H9 (cell line): Measurements from ENCODE around the gene NEK5. TPM values are rescaled to one million over a fixed set of nuclear protein-coding genes. Genes with fewer than 3 reads are reported as not detected.

ENCODE experiments used
- DNase-seq: peaks from one replicate; pipeline ENCODE4 v3.0.0-alpha.2; 2017
- H2AFZ ChIP-seq: one replicate; pipeline ENCODE4 v1.6.1; 2013; ENCODE audit warnings: mild to moderate bottlenecking, low read length, control low read depth, moderate library complexity
- H2AK5ac ChIP-seq: 2 replicates; pipeline ENCODE4 v1.6.1; 2013; ENCODE audit warnings: low read length, control low read depth, mixed read lengths; ENCODE audit not compliant: insufficient read length
- H2BK120ac ChIP-seq: one replicate; pipeline ENCODE4 v1.6.1; 2013; ENCODE audit warnings: low read depth, mild to moderate bottlenecking, low read length, control low read depth, inconsistent platforms; ENCODE audit not compliant: poor library complexity, severe bottlenecking
- H2BK12ac ChIP-seq: 2 replicates; pipeline ENCODE4 v1.6.1; 2013; ENCODE audit warnings: low read length, control low read depth, mixed read lengths, low read depth; ENCODE audit not compliant: insufficient read length
- H2BK15ac ChIP-seq: 2 replicates; pipeline ENCODE4 v1.6.1; 2013; ENCODE audit warnings: low read depth, low read length, control low read depth
- H2BK20ac ChIP-seq: one replicate; pipeline ENCODE4 v1.6.1; 2013; ENCODE audit warnings: low read depth, mild to moderate bottlenecking, low read length, control low read depth, inconsistent platforms; ENCODE audit not compliant: poor library complexity, severe bottlenecking
- H2BK5ac ChIP-seq: 2 replicates; pipeline ENCODE4 v1.6.1; 2013; ENCODE audit warnings: low read length, control low read depth, mixed read lengths; ENCODE audit not compliant: insufficient read length
- H3K14ac ChIP-seq: 2 replicates; pipeline ENCODE4 v1.6.1; 2013; ENCODE audit warnings: low read length, control low read depth; ENCODE audit not compliant: insufficient read depth
- H3K18ac ChIP-seq: 2 replicates; pipeline ENCODE4 v1.6.1; 2013; ENCODE audit warnings: low read depth, mild to moderate bottlenecking, mixed read lengths, low read length, control low read depth; ENCODE audit not compliant: insufficient read length
- H3K23ac ChIP-seq: 2 replicates; pipeline ENCODE4 v1.6.1; 2013; ENCODE audit warnings: low read length, control low read depth, mixed read lengths, low read depth; ENCODE audit not compliant: insufficient read length
- H3K23me2 ChIP-seq: 2 replicates; pipeline ENCODE4 v1.6.1; 2013; ENCODE audit warnings: low read depth, mild to moderate bottlenecking, mixed read lengths, low read length, control low read depth; ENCODE audit not compliant: insufficient read length, poor library complexity, severe bottlenecking
- H3K27ac ChIP-seq: 2 replicates; pipeline ENCODE4 v1.5.1; 2013; ENCODE audit warnings: low read length, control low read depth, mixed read lengths, low read depth; ENCODE audit not compliant: insufficient read length
- H3K27me3 ChIP-seq: 2 replicates; pipeline ENCODE4 v1.6.1; 2013; ENCODE audit warnings: low read length, control low read depth, inconsistent platforms; ENCODE audit not compliant: insufficient read depth
- H3K4ac ChIP-seq: 2 replicates; pipeline ENCODE4 v1.6.1; 2013; ENCODE audit warnings: low read depth, mild to moderate bottlenecking, control low read depth, inconsistent platforms, low read length, moderate library complexity
- H3K4me1 ChIP-seq: 2 replicates; pipeline ENCODE4 v1.6.1; 2013; ENCODE audit warnings: low read length, control low read depth, inconsistent platforms; ENCODE audit not compliant: insufficient read depth
- H3K4me2 ChIP-seq: 2 replicates; pipeline ENCODE4 v1.6.1; 2013; ENCODE audit warnings: low read length, control low read depth, mixed read lengths; ENCODE audit not compliant: insufficient read length, insufficient read depth
- H3K56ac ChIP-seq: 2 replicates; pipeline ENCODE4 v1.6.1; 2013; ENCODE audit warnings: low read depth, mild to moderate bottlenecking, mixed read lengths, low read length, control low read depth; ENCODE audit not compliant: insufficient read length
- H3K79me1 ChIP-seq: 2 replicates; pipeline ENCODE4 v1.6.1; 2013; ENCODE audit warnings: low read depth, mild to moderate bottlenecking, moderate library complexity, low read length, control low read depth, inconsistent platforms; ENCODE audit not compliant: insufficient read depth, poor library complexity, severe bottlenecking
- H3K79me2 ChIP-seq: 2 replicates; pipeline ENCODE4 v1.6.1; 2013; ENCODE audit warnings: low read length, control low read depth, inconsistent platforms; ENCODE audit not compliant: insufficient read depth
- H3K9ac ChIP-seq: 2 replicates; pipeline ENCODE4 v1.6.1; 2013; ENCODE audit warnings: low read length, control low read depth, mixed read lengths; ENCODE audit not compliant: insufficient read length; ENCODE audit errors: extremely low read depth
- H3K9me3 ChIP-seq: one replicate; pipeline ENCODE4 v1.6.1; 2013; ENCODE audit warnings: low read depth, low read length, inconsistent platforms; ENCODE audit not compliant: control insufficient read depth
- H3T11ph ChIP-seq: one replicate; pipeline ENCODE4 v1.6.1; 2013; ENCODE audit warnings: mild to moderate bottlenecking, low read length, control low read depth, inconsistent platforms
- H4K20me1 ChIP-seq: one replicate; pipeline ENCODE4 v1.6.1; 2013; ENCODE audit not compliant: control insufficient read depth, insufficient read length, insufficient read depth
- H4K5ac ChIP-seq: 2 replicates; pipeline ENCODE4 v1.6.1; 2013; ENCODE audit warnings: low read depth, mild to moderate bottlenecking, mixed read lengths, low read length, control low read depth; ENCODE audit not compliant: insufficient read length
- H4K8ac ChIP-seq: replicated peaks from 2 replicates; pipeline ENCODE4 v1.6.1; 2013; ENCODE audit warnings: low read length, control low read depth, mixed read lengths, low read depth; ENCODE audit not compliant: insufficient read length
- H4K91ac ChIP-seq: 2 replicates; pipeline ENCODE4 v1.6.1; 2013; ENCODE audit warnings: low read depth, mild to moderate bottlenecking, moderate library complexity, mixed read lengths, low read length, control low read depth; ENCODE audit not compliant: insufficient read length
- H3K27ac Mint-ChIP-seq, 3 experiments: 2 replicates in 2 of 3; 3 replicates in 1 of 3; pipeline ENCODE4 v1.8.0; 2020 to 2021; ENCODE audit warnings: mixed read lengths in 3 of 3, mild to moderate bottlenecking in 1 of 3, moderate library complexity in 1 of 3
- H3K27me3 Mint-ChIP-seq: 2 replicates; pipeline ENCODE4 v1.8.0; 2021; ENCODE audit warnings: low read depth, mild to moderate bottlenecking, moderate library complexity, mixed read lengths
- H3K36me3 Mint-ChIP-seq, 3 experiments: 2 replicates in 2 of 3; 3 replicates in 1 of 3; pipeline ENCODE4 v1.8.0; 2020 to 2021; ENCODE audit warnings: low read depth in 3 of 3, mixed read lengths in 3 of 3; ENCODE audit not compliant: insufficient read depth in 1 of 3
- H3K4me1 Mint-ChIP-seq, 2 experiments: 2 replicates each; pipeline ENCODE4 v1.8.0; 2020; ENCODE audit warnings: mixed read lengths in 2 of 2
- H3K4me3 Mint-ChIP-seq, 2 experiments: 2 replicates in 1 of 2; 3 replicates in 1 of 2; pipeline ENCODE4 v1.8.0; 2020 to 2021; ENCODE audit warnings: mild to moderate bottlenecking in 2 of 2, mixed read lengths in 2 of 2, moderate library complexity in 1 of 2
- H3K9me3 Mint-ChIP-seq, 2 experiments: 2 replicates in 1 of 2; 3 replicates in 1 of 2; pipeline ENCODE4 v1.8.0; 2020; ENCODE audit warnings: mild to moderate bottlenecking in 2 of 2, mixed read lengths in 2 of 2, moderate library complexity in 1 of 2
- CTCF ChIP-seq: fragments of 200-600 bp; sonication (generic); conservative IDR thresholded peaks from 3 replicates; pipeline ENCODE4 v1.8.0; 2021; ENCODE audit warnings: antibody characterized with exemption, mild to moderate bottlenecking
- total RNA-seq: library from RNA; stranded (reverse); gene quantifications from 2 replicates; pipeline ENCODE4 v1.2.1, GENCODE V29; 2021

NEK5 gene
- total RNA-seq, 1 experiment from 2014 or later = 0.26 TPM

- H3K9me3 ChIP-seq = peaks cover 46% of the 10 kb centered on the region
- H2AK5ac ChIP-seq = no peak overlapping the region
- no peak overlapping the region for H3K18ac ChIP-seq
- H3T11ph ChIP-seq = no peak overlapping the region
- no peak overlapping the region for H3K9ac ChIP-seq
- Mint-ChIP-seq H3K27me3 (no peaks in the 10 kb centered on the region; the same call in 1 of the 2 replicates), H3K36me3 (peaks cover 20 to 57% (median 44%) of the 10 kb centered on the region in 3 experiments), H3K9me3 (peaks cover 72 to 78% of the 10 kb centered on the region in 2 experiments), H3K27ac (no peak overlapping the region), H3K4me3 (no peak overlapping the region), H3K4me1 (no peaks in the 10 kb centered on the region)
- no peak overlapping the region for H3K4ac ChIP-seq
- H2BK5ac ChIP-seq = no peak overlapping the region
- no peak overlapping the region for H2AFZ ChIP-seq
- no peak for DNase-seq
- H4K20me1 ChIP-seq = no peaks in the 10 kb centered on the region
- H2BK12ac ChIP-seq = no peak overlapping the region
- H4K8ac ChIP-seq = no peak overlapping the region
- no peak overlapping the region for H2BK20ac ChIP-seq
- H3K79me1 ChIP-seq = no peaks in the 10 kb centered on the region
- no peaks in the 10 kb centered on the region for H3K23me2 ChIP-seq
- no peak overlapping the region for H3K14ac ChIP-seq
- H2BK15ac ChIP-seq = no peak overlapping the region
- H3K27ac ChIP-seq = no peak overlapping the region
- H3K4me1 ChIP-seq = no peaks in the 10 kb centered on the region
- no peak overlapping the region for H4K91ac ChIP-seq
- H3K56ac ChIP-seq = no peak overlapping the region
- no peak overlapping the region for H3K23ac ChIP-seq
- no peak overlapping the region for H3K4me2 ChIP-seq
- H4K5ac ChIP-seq = no peak overlapping the region
- no peaks in the 10 kb centered on the region for H3K27me3 ChIP-seq
- no peaks in the 10 kb centered on the region for H3K79me2 ChIP-seq
- H2BK120ac ChIP-seq = no peak overlapping the region
- no peak for TF ChIP-seq CTCF
Measured at GRCh38 chr13:52067237-52067636, 61.6 kb downstream of the NEK5 start.
